ENCODE data around the gene KCNN2. TPM values are rescaled to one million over a fixed set of nuclear protein-coding genes. Genes with fewer than 3 reads are reported as not detected.

The KCNN2 gene
- total RNA-seq, 1 experiment from 2014 or later = not detected

- RAD21 ChIA-PET (ENCODE audit: low non-redundant PET in 1 of 2, low total read pairs in 2 of 2, uncharacterized antibody in 2 of 2, unreplicated experiment in 2 of 2) = no interaction called here
- no peak for DNase-seq (ENCODE audit: low read depth, low spot score)
- POLR2A ChIA-PET = no interaction called here
These were observed 31.3 kb downstream of the KCNN2 start for GRCh38 chr5:114393159-114393558.

More at GRCh38 chr5:114393159-114393558, 31.3 kb downstream of the KCNN2 start:
- H3K9me3 ChIP-seq (ENCODE audit: control insufficient read depth in 1 of 2, insufficient read depth in 1 of 2, low read depth in 1 of 2, low read length in 2 of 2) = no peaks in the 10 kb centered on the region
- no peaks in the 10 kb centered on the region for H3K4me1 ChIP-seq (ENCODE audit: control insufficient read depth in 1 of 2, insufficient read depth in 2 of 2, low read length in 2 of 2)
- TF ChIP-seq FOSL1 (IDR thresholded peaks at IDR 0.05; ENCODE audit: low read depth) (no peak), REST (IDR thresholded peaks at IDR 0.05; ENCODE audit: low read depth) (no peak), POLR2A (IDR thresholded peaks at IDR 0.05; ENCODE audit: borderline replicate concordance, extremely low read depth, insufficient read depth, insufficient read length) (no peak), CTCF (IDR thresholded peaks at IDR 0.05 in 2 of 3, conservative IDR thresholded peaks at IDR 0.05 in 1 of 3; ENCODE audit: borderline replicate concordance in 1 of 3, insufficient read depth in 1 of 3, low read depth in 2 of 3, low read length in 2 of 3) (no peak), RAD21 (IDR thresholded peaks at IDR 0.05; ENCODE audit: low read depth) (no peak)
- no peaks in the 10 kb centered on the region for H3K79me2 ChIP-seq (ENCODE audit: insufficient read depth, low read length)
- CTCF ChIA-PET = no interaction called here
- H3K27ac ChIP-seq (ENCODE audit: low read depth, low read length) = no peak overlapping the region
- no peak overlapping the region for H3K9ac ChIP-seq (ENCODE audit: low read length)
- no peak for ATAC-seq
- no peak overlapping the region for H3K4me3 ChIP-seq (replicated peaks in 1 of 2; ENCODE audit: low read depth in 1 of 2, low read length in 2 of 2)
- no peak overlapping the region for H2AFZ ChIP-seq (ENCODE audit: low read depth, low read length, poor library complexity, severe bottlenecking)
- H4K20me1 ChIP-seq (ENCODE audit: insufficient read depth) = no peaks in the 10 kb centered on the region
- no TSS peak for BruUV-seq (replicated peaks)
- no peak overlapping the region for H3K4me2 ChIP-seq (ENCODE audit: low read length)
- no peaks in the 10 kb centered on the region for H3K27me3 ChIP-seq (ENCODE audit: insufficient read depth, low read length)
- no peaks in the 10 kb centered on the region for H3K9me2 ChIP-seq (ENCODE audit: insufficient read depth)
- no peaks in the 10 kb centered on the region for H3K36me3 ChIP-seq (ENCODE audit: control insufficient read depth in 1 of 2, insufficient read depth in 2 of 2, low read length in 2 of 2)
- intact Hi-C loops (cut with micrococcal nuclease) = no loop called here
